ENCODE data around the gene TEX19. TPM values are rescaled to one million over a fixed set of nuclear protein-coding genes. Genes with fewer than 3 reads are reported as not detected.

The TEX19 gene
- total and polyA plus RNA-seq, 10 of the 15 experiments (the other 5 are each of a cell fraction or from before 2014, with no cell fraction given) = 0.03 to 0.32 (median 0.13) TPM; not detected in 3

GRCh38 chr17:82377924-82378740 lies 19.1 kb downstream of the TEX19 start:
- CTCF ChIA-PET = no interaction called here
- Histone ChIP-seq H2AFZ (ENCODE audit: control insufficient read depth, low read depth, low read length) (no peak overlapping the region), H3K9me3 (replicated peaks; ENCODE audit: control insufficient read depth, insufficient read depth, low read length) (no peaks in the 10 kb centered on the region), H3K4me2 (ENCODE audit: control insufficient read depth, insufficient read depth) (no peak overlapping the region), H3K27ac (ENCODE audit: control insufficient read depth, insufficient read depth) (no peak overlapping the region), H3K36me3 (ENCODE audit: control insufficient read depth in 2 of 2, insufficient read depth in 2 of 2, low read length in 1 of 2) (no peaks in the 10 kb centered on the region), H3K9ac (ENCODE audit: control insufficient read depth, insufficient read depth, low read length) (no peak overlapping the region), H4K20me1 (ENCODE audit: control insufficient read depth, insufficient read depth) (no peaks in the 10 kb centered on the region), H3K27me3 (replicated peaks in 1 of 2; ENCODE audit: control insufficient read depth in 2 of 2, insufficient read depth in 2 of 2, low read length in 1 of 2) (no peaks in the 10 kb centered on the region; a peak in 2 of 4 replicates), H3K79me2 (ENCODE audit: control insufficient read depth, insufficient read depth, low read length) (no peaks in the 10 kb centered on the region), H3K4me1 (ENCODE audit: control insufficient read depth, insufficient read depth, low read length) (no peaks in the 10 kb centered on the region; the same call in 1 of the 2 replicates), H3K4me3 (no peak overlapping the region)
- intact Hi-C loops (cut with micrococcal nuclease; ENCODE audit: unreplicated experiment) (no loop called here), in situ Hi-C loops (cut with MboI) (no loop called here)
- TF ChIP-seq ZBTB11 (CRISPR knock-in tag; IDR thresholded peaks at IDR 0.05) = no peak
- TF ChIP-seq ZNF622 (IDR thresholded peaks at IDR 0.05) = no peak
- no peak for TF ChIP-seq SREBF1 (IDR thresholded peaks at IDR 0.05; ENCODE audit: low read length)
- TF ChIP-seq MEF2B (IDR thresholded peaks at IDR 0.05; ENCODE audit: partially characterized antibody, poor library complexity, severe bottlenecking) = no peak
- TF ChIP-seq FOXM1 (IDR thresholded peaks at IDR 0.05; ENCODE audit: low read depth, low read length) = no peak
- TF ChIP-seq ZNF274 (IDR thresholded peaks at IDR 0.05; ENCODE audit: insufficient read depth, insufficient read length) = no peak
- no peak for TF ChIP-seq ELK1 (IDR thresholded peaks at IDR 0.05; ENCODE audit: low read depth, low read length)
- TF ChIP-seq MTA2 (IDR thresholded peaks at IDR 0.05; ENCODE audit: low read depth) = no peak
- TF ChIP-seq RBBP5 (conservative IDR thresholded peaks at IDR 0.05) = no peak
- TF ChIP-seq ZZZ3 (IDR thresholded peaks at IDR 0.05; ENCODE audit: control insufficient read depth, insufficient read length, low read depth) = no peak
- DNase-seq (ENCODE audit: low read depth, low spot score) = no peak
- SMC1A ChIA-PET (ENCODE audit: uncharacterized antibody, unreplicated experiment) = no interaction called here
- WGBS (ENCODE audit: insufficient coverage, insufficient replicate concordance, low lambda C conversion rate, missing lambda C conversion rate) = 58% methylated on average over 31 of the region's 31 CpGs
- ATAC-seq = no peak
- POLR2A ChIA-PET = no interaction called here
- BruUV-seq (replicated peaks) = no TSS peak
- RAD21 ChIA-PET (ENCODE audit: unreplicated experiment) = no interaction called here
- FAIRE-seq = no peak
